ENCODE results near the gene FXYD2.

DNA sequence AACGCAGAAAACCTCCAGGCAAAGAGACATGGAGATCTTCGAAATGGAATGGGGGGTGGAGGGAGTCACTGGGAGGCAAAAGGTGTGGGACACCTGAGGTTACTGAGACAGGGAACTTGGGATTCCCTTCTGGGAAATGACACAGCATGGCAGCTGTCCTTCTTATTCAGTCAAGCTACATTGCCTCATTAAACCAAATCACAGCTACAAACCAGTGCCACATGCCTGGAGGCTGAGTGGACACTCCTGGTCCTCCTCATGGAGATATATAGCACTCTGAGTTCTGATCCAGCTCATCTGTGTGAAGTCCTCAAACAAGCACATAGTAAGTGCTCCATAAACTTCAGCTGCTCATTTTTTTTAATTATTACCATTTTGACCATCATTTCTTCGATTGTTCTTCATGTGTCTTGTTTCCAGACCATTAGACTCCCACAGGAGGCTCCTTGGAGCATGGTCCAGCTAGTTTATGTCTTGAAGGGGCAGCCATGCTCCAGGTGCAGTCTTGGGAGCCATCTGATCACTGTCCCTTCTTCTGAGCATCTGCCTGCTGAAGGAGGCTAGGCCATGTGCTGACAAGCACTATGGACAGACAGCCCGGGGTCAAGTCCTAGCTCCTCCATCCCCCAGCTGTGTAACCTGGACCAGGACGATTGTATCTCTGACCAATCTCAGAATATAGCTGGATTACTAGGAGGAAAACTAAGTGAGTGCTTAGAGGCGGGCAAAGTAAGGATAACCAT, 9.7 kb upstream of the FXYD2 start:
- TF ChIP-seq, protein P1, sequence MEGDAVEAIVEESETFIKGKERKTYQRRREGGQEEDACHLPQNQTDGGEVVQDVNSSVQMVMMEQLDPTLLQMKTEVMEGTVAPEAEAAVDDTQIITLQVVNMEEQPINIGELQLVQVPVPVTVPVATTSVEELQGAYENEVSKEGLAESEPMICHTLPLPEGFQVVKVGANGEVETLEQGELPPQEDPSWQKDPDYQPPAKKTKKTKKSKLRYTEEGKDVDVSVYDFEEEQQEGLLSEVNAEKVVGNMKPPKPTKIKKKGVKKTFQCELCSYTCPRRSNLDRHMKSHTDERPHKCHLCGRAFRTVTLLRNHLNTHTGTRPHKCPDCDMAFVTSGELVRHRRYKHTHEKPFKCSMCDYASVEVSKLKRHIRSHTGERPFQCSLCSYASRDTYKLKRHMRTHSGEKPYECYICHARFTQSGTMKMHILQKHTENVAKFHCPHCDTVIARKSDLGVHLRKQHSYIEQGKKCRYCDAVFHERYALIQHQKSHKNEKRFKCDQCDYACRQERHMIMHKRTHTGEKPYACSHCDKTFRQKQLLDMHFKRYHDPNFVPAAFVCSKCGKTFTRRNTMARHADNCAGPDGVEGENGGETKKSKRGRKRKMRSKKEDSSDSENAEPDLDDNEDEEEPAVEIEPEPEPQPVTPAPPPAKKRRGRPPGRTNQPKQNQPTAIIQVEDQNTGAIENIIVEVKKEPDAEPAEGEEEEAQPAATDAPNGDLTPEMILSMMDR (IDR thresholded peaks at IDR 0.05), result no peak
- TF ChIP-seq POLR2A (IDR thresholded peaks at IDR 0.05), result no peak
- no peak for TF ChIP-seq POLR2AphosphoS5 (IDR thresholded peaks at IDR 0.05; ENCODE audit: insufficient read depth in 1 of 2, low read depth in 1 of 2)

Measured in vagina (tissue), 2 donors.